B cell (primary cell): ENCODE data around the gene TYROBP. TPM values are rescaled to one million over a fixed set of nuclear protein-coding genes. Genes with fewer than 3 reads are reported as not detected.

Source experiments
- ATAC-seq: fragments of 200-7000 bp; cut with Tn5 transposase; one replicate; pipeline ENCODE4 v1.10.0; 2021; ENCODE audit warnings: low read depth, mild to moderate bottlenecking, moderate number of reproducible peaks, moderate library complexity
- CTCF ChIA-PET: fragments of 350-600 bp; sonication (Branson Sonifier 250); formaldehyde crosslinking; loops from one replicate; lab custom pipeline; 2021; ENCODE audit warnings: antibody characterized with exemption, inconsistent platforms; lab: Charles Lee
- POLR2A ChIA-PET: fragments of 350-600 bp; sonication (Branson Sonifier 250); formaldehyde crosslinking; loops from one replicate; lab custom pipeline; 2021; ENCODE audit warnings: antibody characterized with exemption; lab: Charles Lee
- DNase-seq: peaks from one replicate; pipeline ENCODE4 v3.0.0; 2013
- H2AFZ ChIP-seq: 2 replicates; pipeline ENCODE4 v1.6.1; 2012; ENCODE audit warnings: mild to moderate bottlenecking, low read depth, low read length; ENCODE audit not compliant: insufficient read depth, poor library complexity, severe bottlenecking
- H3K27ac ChIP-seq, 2 donors: 1 replicate in 1 of 2; 2 replicates in 1 of 2; pipeline ENCODE4 v1.5.1; 2012 to 2013; ENCODE audit warnings: low read length in 2 of 2, mild to moderate bottlenecking in 2 of 2, moderate library complexity in 1 of 2
- H3K27me3 ChIP-seq, 4 experiments: fragments of 200-600 bp in 1 of 4; sonication (generic) in 1 of 4; replicated peaks in 1 of 4; 1 replicate in 2 of 4; 2 replicates in 2 of 4; pipeline versions ENCODE4 v1.6.1 to v1.7.0; 2013 to 2016; ENCODE audit warnings: low read length in 3 of 4, mild to moderate bottlenecking in 2 of 4, mixed read lengths in 1 of 4, moderate library complexity in 1 of 4; ENCODE audit not compliant: insufficient read depth in 4 of 4, control insufficient read depth in 3 of 4; ENCODE audit errors: control extremely low read depth in 1 of 4
- H3K36me3 ChIP-seq, 2 experiments: replicated peaks in 1 of 2; 1 replicate in 1 of 2; 2 replicates in 1 of 2; pipeline versions ENCODE4 v1.6.1 to v1.7.1; 2013; ENCODE audit warnings: low read length in 1 of 2; ENCODE audit not compliant: insufficient read depth in 2 of 2, control insufficient read depth in 1 of 2; ENCODE audit errors: control extremely low read depth in 1 of 2, extremely low read depth in 1 of 2
- H3K4me1 ChIP-seq, 2 donors: fragments of 200-600 bp in 1 of 2; sonication (generic) in 1 of 2; 1 replicate in 1 of 2; 2 replicates in 1 of 2; pipeline versions ENCODE4 v1.5.1 to v1.6.1; 2013 to 2017; ENCODE audit warnings: low read length in 2 of 2; ENCODE audit not compliant: control insufficient read depth in 2 of 2, insufficient read depth in 2 of 2
- H3K4me2 ChIP-seq: replicated peaks from 2 replicates; pipeline ENCODE3; 2012; ENCODE audit warnings: mild to moderate bottlenecking, low read depth, low read length; ENCODE audit not compliant: poor library complexity, severe bottlenecking
- H3K4me3 ChIP-seq, 5 experiments: fragments of 200-600 bp in 1 of 5; sonication (generic) in 1 of 5; 1 replicate in 3 of 5; 2 replicates in 2 of 5; pipeline versions ENCODE4 v1.5.1 to v1.7.0; 2011 to 2016; ENCODE audit warnings: low read length in 4 of 5, mild to moderate bottlenecking in 4 of 5, low read depth in 2 of 5, control low read depth in 1 of 5, moderate library complexity in 1 of 5; ENCODE audit not compliant: insufficient read depth in 1 of 5; ENCODE audit errors: control extremely low read depth in 1 of 5, extremely low read depth in 1 of 5
- H3K79me2 ChIP-seq: fragments of 200-600 bp; sonication (generic); one replicate; pipeline ENCODE4 v1.6.0; 2016; ENCODE audit warnings: low read length; ENCODE audit not compliant: control insufficient read depth, insufficient read depth
- H3K9ac ChIP-seq: fragments of 200-600 bp; sonication (generic); 2 replicates; pipeline ENCODE4 v1.6.1; 2017; ENCODE audit warnings: mild to moderate bottlenecking, low read length, moderate library complexity
- H3K9me3 ChIP-seq, 3 donors: one replicate each; pipeline versions ENCODE4 v1.6.1 to v1.7.1; 2013; ENCODE audit warnings: low read length in 2 of 3; ENCODE audit not compliant: control insufficient read depth in 2 of 3, insufficient read depth in 1 of 3; ENCODE audit errors: control extremely low read depth in 1 of 3
- H4K20me1 ChIP-seq: 2 replicates; pipeline ENCODE4 v1.6.0; 2012; ENCODE audit warnings: mild to moderate bottlenecking, low read length; ENCODE audit not compliant: insufficient read depth, control insufficient read depth, poor library complexity, severe bottlenecking
- H3K27ac Mint-ChIP-seq: one replicate; pipeline ENCODE4 v1.8.0; 2021; ENCODE audit warnings: mixed read lengths
- H3K27me3 Mint-ChIP-seq: one replicate; pipeline ENCODE4 v1.8.0; 2021; ENCODE audit warnings: mixed read lengths
- H3K4me1 Mint-ChIP-seq: one replicate; pipeline ENCODE4 v1.8.0; 2021; ENCODE audit warnings: mixed read lengths
- H3K4me3 Mint-ChIP-seq: one replicate; pipeline ENCODE4 v1.8.0; 2021; ENCODE audit warnings: mixed read lengths
- H3K9me3 Mint-ChIP-seq: one replicate; pipeline ENCODE4 v1.8.0; 2022; ENCODE audit warnings: mixed read lengths; ENCODE audit not compliant: insufficient read depth
- EZH2 ChIP-seq: IDR thresholded peaks from 2 replicates; pipeline ENCODE4 v1.6.1; 2012; ENCODE audit warnings: borderline replicate concordance, low read depth, mild to moderate bottlenecking, moderate library complexity, low read length; ENCODE audit not compliant: insufficient read depth, poor library complexity, severe bottlenecking
- WGBS: methylation state at CpG from one replicate; pipeline ENCODE4 v1.1.5; 2013; ENCODE audit warnings: missing lambda C conversion rate; ENCODE audit not compliant: insufficient coverage; 5-methylcytosine and 5-hydroxymethylcytosine counted together
- intact Hi-C: fragments of 100-400 bp; cut with micrococcal nuclease; formaldehyde crosslinking; loops from one replicate; pipeline ENCODE4 v1.10.0; 2022
- polyA plus RNA-seq: library from polyadenylated mRNA; depleted of rRNA; stranded (reverse); fragments of >200 nt; gene quantifications from 2 replicates; pipeline ENCODE4 v1.2.3, GENCODE V29; 2012
- total RNA-seq, 2 donors: library from RNA; stranded (reverse); fragments of 120-200 nt in 1 of 2; gene quantifications; 1 replicate in 1 of 2; 2 replicates in 1 of 2; pipeline versions ENCODE4 v1.2.3 to v1.2.4, GENCODE V29; 2013 to 2022
- TF ChIP-seq, protein P1 (sequence below): fragments of 200-600 bp; IDR thresholded peaks from one replicate; pipeline ENCODE4 v1.8.0; 2022; ENCODE audit warnings: antibody characterized with exemption, mild to moderate bottlenecking

The TYROBP gene
- total and polyA plus RNA-seq, 2 donors (not counting 1 experiment from before 2014, with no cell fraction given): 2.7 to 25.6 TPM

DNA sequence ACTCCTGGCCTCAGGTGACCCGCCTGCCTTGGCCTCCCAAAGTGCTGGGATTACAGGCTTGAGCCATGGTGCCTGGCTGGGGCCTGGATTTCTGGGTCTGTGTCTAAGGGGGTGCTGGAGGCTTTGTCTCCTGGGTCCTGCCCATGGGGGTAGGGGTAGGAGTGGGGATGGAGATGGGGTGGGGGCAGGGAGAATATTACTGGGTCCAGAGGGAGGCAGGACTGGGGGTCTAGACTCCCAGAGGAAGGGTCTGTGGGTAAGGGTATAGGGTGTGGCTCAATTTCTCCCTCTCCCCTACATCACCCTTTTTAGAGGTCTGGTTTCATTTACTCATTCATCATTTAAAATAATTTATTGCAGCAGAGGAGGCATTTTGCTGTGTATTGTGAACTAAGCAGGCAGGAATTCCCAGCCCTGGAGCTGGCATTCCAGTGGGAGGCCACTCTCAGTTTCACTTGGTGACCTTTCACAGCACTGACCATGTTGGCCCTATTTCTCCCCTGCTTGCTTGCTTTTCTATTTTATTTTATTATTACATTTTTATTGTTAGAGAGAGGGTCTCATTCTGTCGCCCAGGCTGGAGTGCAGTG is 6.9 kb downstream of the TYROBP start:
- H3K4me1 Mint-ChIP-seq: peaks cover 63% of the 10 kb centered on the region
- H2AFZ ChIP-seq: no peak overlapping the region

More for the DNA sequence above, 6.9 kb downstream of the TYROBP start:
- peak overlapping the region; percentile 79 for H3K4me2 ChIP-seq
- Mint-ChIP-seq H3K27ac (peak overlapping the region; percentile 99), H3K9me3 (no peaks in the 10 kb centered on the region), H3K4me3 (peak overlapping the region; percentile 94), H3K27me3 (no peaks in the 10 kb centered on the region)
- no peaks in the 10 kb centered on the region for H3K27me3 ChIP-seq
- WGBS: 88% methylated on average over 1 of the region's 2 CpGs
- H3K4me1 ChIP-seq: peaks cover 58 to 74% of the 10 kb centered on the region in 2 donors
- peaks cover 34% of the 10 kb centered on the region for H4K20me1 ChIP-seq
- intact Hi-C loops: loop anchor here (10.0 kb wide), 1 partner anchor 186 kb away; the partner anchor contains the start of gene KMT2B
- DNase-seq (no peak), ATAC-seq (no peak)
- TF ChIP-seq, protein P1, sequence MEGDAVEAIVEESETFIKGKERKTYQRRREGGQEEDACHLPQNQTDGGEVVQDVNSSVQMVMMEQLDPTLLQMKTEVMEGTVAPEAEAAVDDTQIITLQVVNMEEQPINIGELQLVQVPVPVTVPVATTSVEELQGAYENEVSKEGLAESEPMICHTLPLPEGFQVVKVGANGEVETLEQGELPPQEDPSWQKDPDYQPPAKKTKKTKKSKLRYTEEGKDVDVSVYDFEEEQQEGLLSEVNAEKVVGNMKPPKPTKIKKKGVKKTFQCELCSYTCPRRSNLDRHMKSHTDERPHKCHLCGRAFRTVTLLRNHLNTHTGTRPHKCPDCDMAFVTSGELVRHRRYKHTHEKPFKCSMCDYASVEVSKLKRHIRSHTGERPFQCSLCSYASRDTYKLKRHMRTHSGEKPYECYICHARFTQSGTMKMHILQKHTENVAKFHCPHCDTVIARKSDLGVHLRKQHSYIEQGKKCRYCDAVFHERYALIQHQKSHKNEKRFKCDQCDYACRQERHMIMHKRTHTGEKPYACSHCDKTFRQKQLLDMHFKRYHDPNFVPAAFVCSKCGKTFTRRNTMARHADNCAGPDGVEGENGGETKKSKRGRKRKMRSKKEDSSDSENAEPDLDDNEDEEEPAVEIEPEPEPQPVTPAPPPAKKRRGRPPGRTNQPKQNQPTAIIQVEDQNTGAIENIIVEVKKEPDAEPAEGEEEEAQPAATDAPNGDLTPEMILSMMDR: no peak
- TF ChIP-seq EZH2: no peak
- peaks cover 8 to 28% of the 10 kb centered on the region in 2 experiments for H3K36me3 ChIP-seq
- peak overlapping the region; percentile 100 for H3K27ac ChIP-seq
- H3K79me2 ChIP-seq: peaks cover 33% of the 10 kb centered on the region
- H3K9me3 ChIP-seq: peaks cover 0 to 3% (median 0%) of the 10 kb centered on the region in 3 donors
- ChIA-PET CTCF (interaction anchor here (0.8 to 2.3 kb wide), 4 partner anchors 8 to 48 kb away, joined by 3 to 11 read pairs (median 7); no protein-coding TSS in a partner anchor), POLR2A (interaction anchor here (0.7 to 2.4 kb wide), 5 partner anchors 8 to 160 kb away, joined by 5 to 34 read pairs (median 10); partner anchors contain the start of genes PSENEN, TYROBP and U2AF1L4)
- peak overlapping the region; percentile 30 to 100 (median 91) for H3K4me3 ChIP-seq
- peak overlapping the region; percentile 100 for H3K9ac ChIP-seq
